H4 (cell line): Measurements from ENCODE around the gene MTR. TPM values are rescaled to one million over a fixed set of nuclear protein-coding genes. Genes with fewer than 3 reads are reported as not detected.

Experiments
- DNase-seq: peaks from one replicate; pipeline ENCODE4 v3.0.0-alpha.2; 2015; ENCODE audit warnings: low spot score
- total RNA-seq: library from RNA; depleted of rRNA; stranded (reverse); fragments of >200 nt; shearing (Covaris generic); gene quantifications from 2 replicates; pipeline ENCODE4 v1.2.3, GENCODE V29; 2014

MTR gene
- total RNA-seq, 1 experiment from 2014 or later, result 11.3 TPM

- DNase-seq, result peak; percentile 21
These were observed 20.2 kb upstream of the MTR start for GRCh38 chr1:236774926-236775325.

- DNase-seq, result no peak
These were observed 15.8 kb upstream of the MTR start for GRCh38 chr1:236779312-236779711.

GRCh38 chr1:236785477-236785876, 9.6 kb upstream of the MTR start:
- no peak for DNase-seq

- no peak for DNase-seq
These were observed 8.6 kb upstream of the MTR start for GRCh38 chr1:236786453-236786852.

- no peak for DNase-seq
These were observed 482 bp upstream of the MTR start for GRCh38 chr1:236794585-236795034.

GRCh38 chr1:236795757-236796667, 920 bp downstream of the MTR start:
- no peak for DNase-seq

GRCh38 chr1:236799001-236799400, 3.9 kb downstream of the MTR start:
- no peak for DNase-seq

GRCh38 chr1:236800002-236800620, 5.0 kb downstream of the MTR start:
- no peak for DNase-seq

GRCh38 chr1:236800623-236801022, 5.5 kb downstream of the MTR start:
- no peak for DNase-seq

- DNase-seq, result no peak
These were observed 7.2 kb downstream of the MTR start for GRCh38 chr1:236802264-236802663.

- DNase-seq, result no peak
These were observed 11.5 kb downstream of the MTR start for GRCh38 chr1:236806634-236807033.

GRCh38 chr1:236808005-236808404, 12.9 kb downstream of the MTR start:
- DNase-seq, result no peak

GRCh38 chr1:236808564-236809130, 13.6 kb downstream of the MTR start:
- DNase-seq, result no peak

GRCh38 chr1:236809148-236809547, 14.1 kb downstream of the MTR start:
- no peak for DNase-seq

GRCh38 chr1:236810018-236810417, 14.9 kb downstream of the MTR start:
- no peak for DNase-seq

- DNase-seq, result no peak
These were observed 17.4 kb downstream of the MTR start for GRCh38 chr1:236812334-236813030.

GRCh38 chr1:236815941-236816340, 20.8 kb downstream of the MTR start:
- DNase-seq, result no peak

- DNase-seq, result no peak
These were observed 24.8 kb downstream of the MTR start for GRCh38 chr1:236819856-236820255.

- no peak for DNase-seq
These were observed 26.1 kb downstream of the MTR start for GRCh38 chr1:236821091-236821627.

- no peak for DNase-seq
These were observed 28.5 kb downstream of the MTR start for GRCh38 chr1:236823559-236823958.

GRCh38 chr1:236829085-236829484, 34.0 kb downstream of the MTR start:
- no peak for DNase-seq

- no peak for DNase-seq
These were observed 35.0 kb downstream of the MTR start for GRCh38 chr1:236830116-236830515.
